GM12878 (cell line): ENCODE data around the gene SELENOK. TPM values are rescaled to one million over a fixed set of nuclear protein-coding genes. Genes with fewer than 3 reads are reported as not detected.

Experiments used
- KAT2A ChIP-seq: conservative IDR thresholded peaks from 2 replicates; pipeline ENCODE4 v1.6.1; 2011; ENCODE audit warnings: low read depth, low read length; ENCODE audit not compliant: control insufficient read depth
- NR2F1 ChIP-seq: fragments of 450-650 bp; conservative IDR thresholded peaks from 2 replicates; pipeline ENCODE4 v1.6.1; 2017; ENCODE audit warnings: mild to moderate bottlenecking
- SRF ChIP-seq, 2 experiments: IDR thresholded peaks; 2 replicates each; pipeline ENCODE4 v1.6.1; 2011; ENCODE audit warnings: low read depth in 2 of 2, low read length in 2 of 2, mild to moderate bottlenecking in 1 of 2, moderate library complexity in 1 of 2
- polyA plus RNA-seq, 11 experiments: library from polyadenylated mRNA; depleted of rRNA in 4 of 11; unstranded in 6 of 11; stranded (reverse) in 5 of 11; fragments of >200 nt; fragmentation: Nextera tagmentation in 4 of 11; fragmentation: Illumina TruSeq in 1 of 11; extraction: Ambion mirVana in 4 of 11; extraction: Trizol in 1 of 11; gene quantifications; 1 replicate in 1 of 11; 2 replicates in 10 of 11; pipeline versions ENCODE4 v1.2.1 to v1.2.3, GENCODE V29; 2011 to 2016; ENCODE audit warnings: inconsistent platforms in 2 of 11, missing spikeins in 2 of 11, low read depth in 1 of 11
- total RNA-seq, 4 experiments: library from RNA; depleted of rRNA in 3 of 4; stranded (reverse); fragments of >200 nt in 3 of 4; fragmentation: Illumina TruSeq in 1 of 4; extraction: Trizol in 1 of 4; gene quantifications; 2 replicates each; pipeline versions ENCODE4 v1.2.1 to v1.2.3, GENCODE V29; 2013 to 2021
- TF ChIP-seq, protein P1 (sequence below): fragments of 450-650 bp; IDR thresholded peaks from 2 replicates; pipeline ENCODE4 v1.6.1; 2017; ENCODE audit warnings: mild to moderate bottlenecking, moderate library complexity
- TF ChIP-seq, protein P2 (sequence below): IDR thresholded peaks from 2 replicates; pipeline ENCODE4 v1.6.1; 2011; ENCODE audit warnings: borderline replicate concordance, low read depth, mild to moderate bottlenecking, moderate library complexity, low read length; ENCODE audit not compliant: insufficient read depth, poor library complexity, severe bottlenecking
- TF ChIP-seq, protein P3 (sequence below): IDR thresholded peaks from 2 replicates; pipeline ENCODE4 v1.6.1; 2012; ENCODE audit warnings: mild to moderate bottlenecking, low read depth, low read length

The SELENOK gene
- total and polyA plus RNA-seq, 10 of the 15 experiments (the other 5 are each of a cell fraction or from before 2014, with no cell fraction given): 35.4 to 322 (median 101) TPM

DNA sequence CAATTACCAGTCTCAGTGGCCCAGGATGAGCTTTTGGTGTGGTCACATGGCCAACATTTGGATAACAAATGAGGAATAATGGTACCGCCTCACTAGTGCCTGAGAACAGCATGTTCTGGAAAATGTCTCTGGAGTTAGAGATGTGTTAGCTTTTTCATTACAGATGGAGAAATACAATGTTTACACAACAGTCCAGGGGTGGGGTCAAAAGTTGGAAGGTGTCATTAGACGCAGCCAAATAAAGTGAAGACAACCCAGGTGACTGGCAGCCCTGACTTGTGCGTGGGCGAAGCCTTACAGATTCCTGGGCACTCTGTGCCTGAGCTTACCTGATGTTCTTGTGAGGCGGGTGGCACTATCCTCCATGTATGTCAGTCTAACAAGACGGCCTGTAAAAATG is 32.5 kb downstream of the SELENOK start (continued):
- TF ChIP-seq NR2F1 (no peak), SRF (IDR thresholded peaks at IDR 0.05; ENCODE audit: low read depth in 2 of 2, low read length in 2 of 2) (no peak), KAT2A (no peak)
- TF ChIP-seq, protein P1, sequence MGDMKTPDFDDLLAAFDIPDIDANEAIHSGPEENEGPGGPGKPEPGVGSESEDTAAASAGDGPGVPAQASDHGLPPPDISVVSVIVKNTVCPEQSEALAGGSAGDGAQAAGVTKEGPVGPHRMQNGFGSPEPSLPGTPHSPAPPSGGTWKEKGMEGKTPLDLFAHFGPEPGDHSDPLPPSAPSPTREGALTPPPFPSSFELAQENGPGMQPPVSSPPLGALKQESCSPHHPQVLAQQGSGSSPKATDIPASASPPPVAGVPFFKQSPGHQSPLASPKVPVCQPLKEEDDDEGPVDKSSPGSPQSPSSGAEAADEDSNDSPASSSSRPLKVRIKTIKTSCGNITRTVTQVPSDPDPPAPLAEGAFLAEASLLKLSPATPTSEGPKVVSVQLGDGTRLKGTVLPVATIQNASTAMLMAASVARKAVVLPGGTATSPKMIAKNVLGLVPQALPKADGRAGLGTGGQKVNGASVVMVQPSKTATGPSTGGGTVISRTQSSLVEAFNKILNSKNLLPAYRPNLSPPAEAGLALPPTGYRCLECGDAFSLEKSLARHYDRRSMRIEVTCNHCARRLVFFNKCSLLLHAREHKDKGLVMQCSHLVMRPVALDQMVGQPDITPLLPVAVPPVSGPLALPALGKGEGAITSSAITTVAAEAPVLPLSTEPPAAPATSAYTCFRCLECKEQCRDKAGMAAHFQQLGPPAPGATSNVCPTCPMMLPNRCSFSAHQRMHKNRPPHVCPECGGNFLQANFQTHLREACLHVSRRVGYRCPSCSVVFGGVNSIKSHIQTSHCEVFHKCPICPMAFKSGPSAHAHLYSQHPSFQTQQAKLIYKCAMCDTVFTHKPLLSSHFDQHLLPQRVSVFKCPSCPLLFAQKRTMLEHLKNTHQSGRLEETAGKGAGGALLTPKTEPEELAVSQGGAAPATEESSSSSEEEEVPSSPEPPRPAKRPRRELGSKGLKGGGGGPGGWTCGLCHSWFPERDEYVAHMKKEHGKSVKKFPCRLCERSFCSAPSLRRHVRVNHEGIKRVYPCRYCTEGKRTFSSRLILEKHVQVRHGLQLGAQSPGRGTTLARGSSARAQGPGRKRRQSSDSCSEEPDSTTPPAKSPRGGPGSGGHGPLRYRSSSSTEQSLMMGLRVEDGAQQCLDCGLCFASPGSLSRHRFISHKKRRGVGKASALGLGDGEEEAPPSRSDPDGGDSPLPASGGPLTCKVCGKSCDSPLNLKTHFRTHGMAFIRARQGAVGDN: no peak
- TF ChIP-seq, protein P2, sequence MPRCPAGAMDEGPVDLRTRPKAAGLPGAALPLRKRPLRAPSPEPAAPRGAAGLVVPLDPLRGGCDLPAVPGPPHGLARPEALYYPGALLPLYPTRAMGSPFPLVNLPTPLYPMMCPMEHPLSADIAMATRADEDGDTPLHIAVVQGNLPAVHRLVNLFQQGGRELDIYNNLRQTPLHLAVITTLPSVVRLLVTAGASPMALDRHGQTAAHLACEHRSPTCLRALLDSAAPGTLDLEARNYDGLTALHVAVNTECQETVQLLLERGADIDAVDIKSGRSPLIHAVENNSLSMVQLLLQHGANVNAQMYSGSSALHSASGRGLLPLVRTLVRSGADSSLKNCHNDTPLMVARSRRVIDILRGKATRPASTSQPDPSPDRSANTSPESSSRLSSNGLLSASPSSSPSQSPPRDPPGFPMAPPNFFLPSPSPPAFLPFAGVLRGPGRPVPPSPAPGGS: no peak
- TF ChIP-seq, protein P3, sequence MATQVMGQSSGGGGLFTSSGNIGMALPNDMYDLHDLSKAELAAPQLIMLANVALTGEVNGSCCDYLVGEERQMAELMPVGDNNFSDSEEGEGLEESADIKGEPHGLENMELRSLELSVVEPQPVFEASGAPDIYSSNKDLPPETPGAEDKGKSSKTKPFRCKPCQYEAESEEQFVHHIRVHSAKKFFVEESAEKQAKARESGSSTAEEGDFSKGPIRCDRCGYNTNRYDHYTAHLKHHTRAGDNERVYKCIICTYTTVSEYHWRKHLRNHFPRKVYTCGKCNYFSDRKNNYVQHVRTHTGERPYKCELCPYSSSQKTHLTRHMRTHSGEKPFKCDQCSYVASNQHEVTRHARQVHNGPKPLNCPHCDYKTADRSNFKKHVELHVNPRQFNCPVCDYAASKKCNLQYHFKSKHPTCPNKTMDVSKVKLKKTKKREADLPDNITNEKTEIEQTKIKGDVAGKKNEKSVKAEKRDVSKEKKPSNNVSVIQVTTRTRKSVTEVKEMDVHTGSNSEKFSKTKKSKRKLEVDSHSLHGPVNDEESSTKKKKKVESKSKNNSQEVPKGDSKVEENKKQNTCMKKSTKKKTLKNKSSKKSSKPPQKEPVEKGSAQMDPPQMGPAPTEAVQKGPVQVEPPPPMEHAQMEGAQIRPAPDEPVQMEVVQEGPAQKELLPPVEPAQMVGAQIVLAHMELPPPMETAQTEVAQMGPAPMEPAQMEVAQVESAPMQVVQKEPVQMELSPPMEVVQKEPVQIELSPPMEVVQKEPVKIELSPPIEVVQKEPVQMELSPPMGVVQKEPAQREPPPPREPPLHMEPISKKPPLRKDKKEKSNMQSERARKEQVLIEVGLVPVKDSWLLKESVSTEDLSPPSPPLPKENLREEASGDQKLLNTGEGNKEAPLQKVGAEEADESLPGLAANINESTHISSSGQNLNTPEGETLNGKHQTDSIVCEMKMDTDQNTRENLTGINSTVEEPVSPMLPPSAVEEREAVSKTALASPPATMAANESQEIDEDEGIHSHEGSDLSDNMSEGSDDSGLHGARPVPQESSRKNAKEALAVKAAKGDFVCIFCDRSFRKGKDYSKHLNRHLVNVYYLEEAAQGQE: no peak
